MM.1S (cell line): ENCODE results near the gene PTGES3.

Experiments
- DNase-seq: peaks from one replicate; pipeline ENCODE4 v3.0.0-alpha.2; 2015
- H2AFZ ChIP-seq: fragments of 300-600 bp; sonication (generic); 2 replicates; pipeline ENCODE4 v1.6.0; 2016; ENCODE audit warnings: antibody characterized with exemption, low read length
- H3F3A ChIP-seq: fragments of 300-600 bp; sonication (generic); 2 replicates; pipeline ENCODE4 v1.6.1; 2016; ENCODE audit warnings: mild to moderate bottlenecking, antibody characterized with exemption, low read length, moderate library complexity, mixed read lengths; ENCODE audit not compliant: insufficient read depth
- H3K27ac ChIP-seq: fragments of 300-600 bp; sonication (generic); 2 replicates; pipeline ENCODE4 v1.5.1; 2016; ENCODE audit warnings: mild to moderate bottlenecking, low read length
- H3K27me3 ChIP-seq: fragments of 300-600 bp; sonication (generic); replicated peaks from 2 replicates; pipeline ENCODE4 v1.6.0; 2016; ENCODE audit warnings: low read length; ENCODE audit not compliant: insufficient read depth
- H3K36me3 ChIP-seq: fragments of 300-600 bp; sonication (generic); replicated peaks from 2 replicates; pipeline ENCODE4 v1.6.1; 2016; ENCODE audit warnings: mild to moderate bottlenecking, low read length, mixed read lengths; ENCODE audit not compliant: insufficient read depth
- H3K4me1 ChIP-seq: fragments of 300-600 bp; sonication (generic); 2 replicates; pipeline ENCODE4 v1.6.1; 2016; ENCODE audit warnings: low read length, mixed read lengths
- H3K4me2 ChIP-seq: fragments of 300-600 bp; sonication (generic); 2 replicates; pipeline ENCODE4 v1.6.0; 2016; ENCODE audit warnings: low read depth, low read length
- H3K4me3 ChIP-seq: fragments of 300-600 bp; sonication (generic); 2 replicates; pipeline ENCODE4 v1.5.1; 2016; ENCODE audit warnings: low read length, mixed read lengths
- H3K79me2 ChIP-seq: fragments of 300-600 bp; sonication (generic); 2 replicates; pipeline ENCODE4 v1.6.1; 2016; ENCODE audit warnings: mixed run types, low read length, mixed read lengths
- H3K9ac ChIP-seq: fragments of 300-600 bp; sonication (generic); 2 replicates; pipeline ENCODE4 v1.6.1; 2016; ENCODE audit warnings: low read length, mixed read lengths
- H3K9me2 ChIP-seq: fragments of 300-600 bp; sonication (generic); replicated peaks from 2 replicates; pipeline ENCODE4 v1.6.1; 2016; ENCODE audit warnings: mild to moderate bottlenecking, low read length, mixed read lengths; ENCODE audit not compliant: insufficient read depth
- H3K9me3 ChIP-seq: fragments of 300-600 bp; sonication (generic); replicated peaks from 2 replicates; pipeline ENCODE4 v1.6.1; 2016; ENCODE audit warnings: mild to moderate bottlenecking, low read length, mixed read lengths; ENCODE audit not compliant: insufficient read depth
- H4K20me1 ChIP-seq: fragments of 300-600 bp; sonication (generic); 2 replicates; pipeline ENCODE4 v1.6.1; 2016; ENCODE audit warnings: mild to moderate bottlenecking, low read length, moderate library complexity, mixed read lengths; ENCODE audit not compliant: insufficient read depth
- CTCF ChIP-seq: fragments of 300-600 bp; sonication (generic); IDR thresholded peaks from 2 replicates; pipeline ENCODE4 v1.5.1; 2016; ENCODE audit warnings: antibody characterized with exemption, low read length, mixed read lengths
- EZH2 ChIP-seq: fragments of 300-600 bp; sonication (generic); optimal IDR thresholded peaks from 2 replicates; pipeline ENCODE3; 2017; ENCODE audit warnings: low read depth, mild to moderate bottlenecking, antibody characterized with exemption, low read length, mixed read lengths
- EZH2phosphoT487 ChIP-seq: fragments of 300-600 bp; sonication (generic); IDR thresholded peaks from 2 replicates; pipeline ENCODE4 v1.6.1; 2018; ENCODE audit warnings: antibody characterized with exemption, low read length

Gene PTGES3

GRCh38 chr12:56723889-56724700 lies 36.0 kb upstream of the PTGES3 start:
- Histone ChIP-seq H3K79me2 (peaks cover 66% of the 10 kb centered on the region), H2AFZ (no peak overlapping the region), H3K9ac (peak overlapping the region; percentile 96), H3K27me3 (no peaks in the 10 kb centered on the region), H3F3A (peaks cover 61% of the 10 kb centered on the region), H3K4me1 (peaks cover 41% of the 10 kb centered on the region), H3K4me2 (peak overlapping the region; percentile 62), H3K9me2 (no peaks in the 10 kb centered on the region), H3K4me3 (peak overlapping the region; percentile 91), H4K20me1 (peaks cover 37% of the 10 kb centered on the region), H3K36me3 (no peaks in the 10 kb centered on the region; the same call in 1 of the 2 replicates), H3K9me3 (no peaks in the 10 kb centered on the region), H3K27ac (peak overlapping the region; percentile 75)
- TF ChIP-seq EZH2 (no peak), EZH2phosphoT487 (no peak), CTCF (no peak)
- DNase-seq = peak; percentile 45

GRCh38 chr12:56723352-56723751 lies 35.3 kb upstream of the PTGES3 start:
- H3K9me3 ChIP-seq = no peaks in the 10 kb centered on the region
- H3K27ac ChIP-seq = peak overlapping the region; percentile 75; the same call in 1 of the 2 replicates
- no peaks in the 10 kb centered on the region; the same call in 1 of the 2 replicates for H3K36me3 ChIP-seq
- no peak overlapping the region for H2AFZ ChIP-seq
- peak overlapping the region; percentile 62 for H3K4me2 ChIP-seq
- H4K20me1 ChIP-seq = peaks cover 42% of the 10 kb centered on the region
- peaks cover 73% of the 10 kb centered on the region for H3K79me2 ChIP-seq
- H3K9ac ChIP-seq = peak overlapping the region; percentile 96; the same call in 1 of the 2 replicates
- H3F3A ChIP-seq = peaks cover 65% of the 10 kb centered on the region
- no peak for DNase-seq
- H3K4me3 ChIP-seq = peak overlapping the region; percentile 91
- TF ChIP-seq EZH2phosphoT487 = no peak
- TF ChIP-seq EZH2 = no peak
- no peak for TF ChIP-seq CTCF
- H3K4me1 ChIP-seq = peaks cover 48% of the 10 kb centered on the region
- H3K27me3 ChIP-seq = no peaks in the 10 kb centered on the region
- H3K9me2 ChIP-seq = no peaks in the 10 kb centered on the region

- Histone ChIP-seq H3K4me3 (peak overlapping the region; percentile 91), H3K9me2 (no peaks in the 10 kb centered on the region), H4K20me1 (peaks cover 42% of the 10 kb centered on the region), H3K9ac (peak overlapping the region; percentile 96; the same call in 1 of the 2 replicates), H3K36me3 (no peaks in the 10 kb centered on the region; the same call in 1 of the 2 replicates), H3K9me3 (no peaks in the 10 kb centered on the region), H2AFZ (no peak overlapping the region), H3K4me2 (peak overlapping the region; percentile 62), H3F3A (peaks cover 65% of the 10 kb centered on the region), H3K79me2 (peaks cover 77% of the 10 kb centered on the region), H3K4me1 (peaks cover 51% of the 10 kb centered on the region), H3K27me3 (no peaks in the 10 kb centered on the region), H3K27ac (peak overlapping the region; percentile 75; the same call in 1 of the 2 replicates)
- TF ChIP-seq EZH2 (no peak), CTCF (no peak), EZH2phosphoT487 (no peak)
- no peak for DNase-seq
These were observed 34.7 kb upstream of the PTGES3 start for GRCh38 chr12:56722832-56723231.
